G401.6 (cell line): ENCODE results near the gene PYCR2.

Source experiments
- FAIRE-seq: peaks from 2 replicates; lab custom pipeline; 2012; peaks lifted over from hg19 to GRCh38; lab: Jason Lieb, UNC

The PYCR2 gene

GRCh38 chr1:225876900-225877510, 47.0 kb downstream of the PYCR2 start:
- FAIRE-seq: no peak

GRCh38 chr1:225875044-225875815, 48.8 kb downstream of the PYCR2 start:
- FAIRE-seq: no peak

DNA sequence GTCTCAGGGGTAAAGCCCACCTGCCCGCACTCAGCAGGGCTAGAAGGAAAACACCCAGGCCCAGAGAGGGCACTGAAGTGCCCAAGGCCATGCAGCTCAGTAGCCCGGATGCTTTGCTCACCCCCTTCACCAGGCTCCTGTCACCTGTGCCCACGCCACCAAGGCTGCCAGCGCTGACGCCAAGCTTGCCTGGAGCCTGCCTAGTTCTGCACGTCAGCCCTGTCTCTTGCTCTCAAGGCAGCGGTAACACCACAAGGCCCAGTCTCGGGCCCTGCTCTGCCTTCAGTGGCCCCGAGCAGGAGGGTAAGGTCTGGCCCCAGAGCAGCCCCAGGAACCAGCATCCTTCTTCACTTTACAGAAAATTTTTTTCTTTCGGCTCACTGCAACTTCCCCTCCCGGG, 49.6 kb downstream of the PYCR2 start:
- FAIRE-seq: no peak

DNA sequence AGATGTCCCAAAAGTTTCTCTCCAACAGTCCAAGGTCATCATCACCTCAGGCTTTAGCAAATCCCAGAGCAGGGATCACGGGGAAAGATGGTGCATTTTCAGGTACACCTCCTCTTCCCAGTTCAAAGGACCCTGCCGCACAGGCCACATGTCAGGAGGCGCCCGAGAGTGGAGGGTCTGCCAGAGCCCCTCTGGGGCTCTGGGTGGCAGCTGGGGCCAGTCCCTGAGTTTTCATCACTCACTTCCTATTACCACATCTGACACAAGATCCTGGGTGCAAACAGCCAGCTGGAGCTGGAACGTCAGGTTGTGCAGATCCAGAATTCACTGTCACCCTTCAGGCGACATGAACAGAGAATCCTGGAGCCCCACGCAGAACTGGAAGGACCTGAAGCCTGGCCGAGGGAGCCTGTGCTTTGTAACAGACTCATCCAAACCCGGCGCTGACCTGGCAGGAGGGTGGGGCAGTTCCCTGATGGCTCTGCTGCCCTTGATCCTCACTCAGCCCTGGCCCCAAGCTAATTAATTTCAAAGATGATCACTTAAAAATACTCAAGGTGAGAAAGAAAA, 50.7 kb downstream of the PYCR2 start:
- no peak for FAIRE-seq

DNA sequence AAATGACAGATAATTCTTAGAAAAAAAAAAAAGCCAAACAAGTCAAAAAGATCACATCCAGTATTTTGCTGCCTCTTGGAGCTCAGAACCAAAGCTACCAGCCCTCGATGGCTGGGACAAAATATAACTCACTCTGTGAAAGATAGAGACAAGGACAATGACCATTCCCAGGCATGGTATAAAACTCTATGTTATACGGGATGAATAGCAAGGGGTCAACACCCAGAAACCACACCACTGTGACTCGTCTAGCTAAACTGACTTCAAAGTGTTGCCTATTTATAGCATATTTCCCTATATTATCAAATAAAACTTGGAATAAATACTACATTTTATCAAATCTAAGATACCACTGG, 52.0 kb downstream of the PYCR2 start:
- FAIRE-seq: no peak

GRCh38 chr1:225871359-225872074, 52.5 kb downstream of the PYCR2 start:
- FAIRE-seq: no peak

DNA sequence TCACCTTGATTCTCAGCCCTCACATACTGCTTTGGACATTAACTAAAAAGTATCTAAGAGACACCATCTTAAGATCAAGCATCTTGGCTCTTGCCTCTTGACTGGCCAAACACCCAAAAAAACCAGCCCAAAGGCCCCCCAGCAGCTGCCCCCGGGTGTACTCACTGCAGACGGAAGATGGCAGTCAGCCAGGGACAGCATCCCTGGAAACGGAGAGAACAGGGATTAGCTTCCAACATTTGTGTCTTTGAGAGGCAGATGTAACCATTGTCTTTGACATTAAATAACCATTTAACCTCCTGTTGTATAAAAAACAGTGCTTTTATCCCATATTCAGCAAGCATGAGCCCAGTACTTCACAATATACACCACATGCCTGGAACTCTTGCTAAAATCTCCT, 53.1 kb downstream of the PYCR2 start:
- FAIRE-seq: no peak
